ENCODE data around the gene INKA1. TPM values are rescaled to one million over a fixed set of nuclear protein-coding genes. Genes with fewer than 3 reads are reported as not detected.
"Not testable (repeated sequence)": the region's sequence is repeated elsewhere in the genome, so short reads cannot be mapped to it uniquely, and the experiment has no call there.

INKA1 gene
- total RNA-seq, 1 donor from 2014 or later: 5.2 TPM

GRCh38 chr3:49813497-49814174, 10.6 kb downstream of the INKA1 start, which contains the start of gene UBA7:
UBA7 (minus strand) TSS chr3:49813953; CDS start chr3:49813787, 166 bp downstream.
- H3K9me3 Mint-ChIP-seq (ENCODE audit: unreplicated experiment): no peaks in the 10 kb centered on the region
- H3K27me3 Mint-ChIP-seq (ENCODE audit: unreplicated experiment): no peaks in the 10 kb centered on the region
- H3K4me1 Mint-ChIP-seq (ENCODE audit: unreplicated experiment): peaks cover 16% of the 10 kb centered on the region
- peak within 1 kb of the TSS; percentile 75 for H3K4me3 Mint-ChIP-seq (ENCODE audit: unreplicated experiment)
- TF ChIP-seq CTCF (IDR thresholded peaks at IDR 0.05): no peak
- peaks cover 4% of the 10 kb centered on the region for H3K36me3 Mint-ChIP-seq (ENCODE audit: unreplicated experiment)
- DNase-seq (ENCODE audit: extremely low spot score, unreplicated experiment): no peak
- H3K27ac Mint-ChIP-seq (ENCODE audit: unreplicated experiment): peak within 1 kb of the TSS; percentile 93

GRCh38 chr3:49823131-49823530, 20.1 kb downstream of the INKA1 start:
- H3K4me1 Mint-ChIP-seq (ENCODE audit: unreplicated experiment); H3K9me3 Mint-ChIP-seq (ENCODE audit: unreplicated experiment); H3K4me3 Mint-ChIP-seq (ENCODE audit: unreplicated experiment); H3K27me3 Mint-ChIP-seq (ENCODE audit: unreplicated experiment); H3K27ac Mint-ChIP-seq (ENCODE audit: unreplicated experiment); DNase-seq (ENCODE audit: extremely low spot score, unreplicated experiment); H3K36me3 Mint-ChIP-seq (ENCODE audit: unreplicated experiment): not testable (repeated sequence)

- no peaks in the 10 kb centered on the region for H3K27me3 Mint-ChIP-seq (ENCODE audit: unreplicated experiment)
- H3K36me3 Mint-ChIP-seq (ENCODE audit: unreplicated experiment): peaks cover 3% of the 10 kb centered on the region
- no peak overlapping the region for H3K4me3 Mint-ChIP-seq (ENCODE audit: unreplicated experiment)
- TF ChIP-seq CTCF (IDR thresholded peaks at IDR 0.05): no peak
- H3K4me1 Mint-ChIP-seq (ENCODE audit: unreplicated experiment): no peaks in the 10 kb centered on the region
- H3K9me3 Mint-ChIP-seq (ENCODE audit: unreplicated experiment): no peaks in the 10 kb centered on the region
- no peak overlapping the region for H3K27ac Mint-ChIP-seq (ENCODE audit: unreplicated experiment)
- no peak for DNase-seq (ENCODE audit: extremely low spot score, unreplicated experiment)
Measured at GRCh38 chr3:49826016-49826415, 23.0 kb downstream of the INKA1 start.

- Mint-ChIP-seq H3K9me3 (ENCODE audit: unreplicated experiment) (no peaks in the 10 kb centered on the region), H3K27me3 (ENCODE audit: unreplicated experiment) (no peaks in the 10 kb centered on the region), H3K4me1 (ENCODE audit: unreplicated experiment) (no peaks in the 10 kb centered on the region), H3K36me3 (ENCODE audit: unreplicated experiment) (peaks cover 3% of the 10 kb centered on the region), H3K4me3 (ENCODE audit: unreplicated experiment) (no peak overlapping the region), H3K27ac (ENCODE audit: unreplicated experiment) (no peak overlapping the region)
- no peak for TF ChIP-seq CTCF (IDR thresholded peaks at IDR 0.05)
- no peak for DNase-seq (ENCODE audit: extremely low spot score, unreplicated experiment)
Measured at GRCh38 chr3:49831341-49831740, 28.3 kb downstream of the INKA1 start.

GRCh38 chr3:49839193-49839809, 36.2 kb downstream of the INKA1 start:
- Mint-ChIP-seq H3K36me3 (ENCODE audit: unreplicated experiment) (no peaks in the 10 kb centered on the region), H3K4me3 (ENCODE audit: unreplicated experiment) (no peak overlapping the region), H3K27ac (ENCODE audit: unreplicated experiment) (peak overlapping the region; percentile 31), H3K27me3 (ENCODE audit: unreplicated experiment) (no peaks in the 10 kb centered on the region), H3K9me3 (ENCODE audit: unreplicated experiment) (no peaks in the 10 kb centered on the region), H3K4me1 (ENCODE audit: unreplicated experiment) (peaks cover 5% of the 10 kb centered on the region)
- DNase-seq (ENCODE audit: extremely low spot score, unreplicated experiment): peak; percentile 90
- peak; percentile 92 for TF ChIP-seq CTCF (IDR thresholded peaks at IDR 0.05)
